DOHH2 (cell line): ENCODE data around the gene RAB17.

Source experiments
- H3F3A ChIP-seq: fragments of 200-600 bp; sonication (generic), shearing (Covaris generic); 2 replicates; pipeline ENCODE4 v1.6.0; 2016; ENCODE audit warnings: antibody characterized with exemption, mild to moderate bottlenecking; ENCODE audit not compliant: control insufficient read depth, insufficient read depth
- H3K27ac ChIP-seq: fragments of 200-600 bp; sonication (generic); 2 replicates; pipeline ENCODE4 v1.5.1; 2014; ENCODE audit warnings: low read depth, mild to moderate bottlenecking, low read length, moderate library complexity
- H3K27me3 ChIP-seq: fragments of 200-600 bp; sonication (generic); 2 replicates; pipeline ENCODE4 v1.6.1; 2014; ENCODE audit warnings: mild to moderate bottlenecking, low read length, mixed read lengths; ENCODE audit not compliant: control insufficient read depth
- H3K36me3 ChIP-seq: fragments of 200-600 bp; sonication (generic); 2 replicates; pipeline ENCODE4 v1.6.1; 2014; ENCODE audit warnings: mild to moderate bottlenecking, low read length, moderate library complexity, mixed read lengths; ENCODE audit not compliant: control insufficient read depth
- H3K4me1 ChIP-seq: fragments of 200-600 bp; sonication (generic); 2 replicates; pipeline ENCODE4 v1.6.1; 2014; ENCODE audit warnings: mild to moderate bottlenecking, low read length, mixed read lengths; ENCODE audit not compliant: control insufficient read depth
- H3K4me2 ChIP-seq: fragments of 200-600 bp; sonication (generic); 2 replicates; pipeline ENCODE4 v1.6.0; 2014; ENCODE audit warnings: mild to moderate bottlenecking, low read length, moderate library complexity
- H3K4me3 ChIP-seq: fragments of 200-600 bp; sonication (generic); 2 replicates; pipeline ENCODE4 v1.5.1; 2014; ENCODE audit warnings: mild to moderate bottlenecking, low read length, mixed read lengths
- H3K79me2 ChIP-seq: fragments of 200-600 bp; sonication (generic); 2 replicates; pipeline ENCODE4 v1.6.1; 2014; ENCODE audit warnings: mild to moderate bottlenecking, low read length, mixed read lengths; ENCODE audit not compliant: control insufficient read depth
- H3K9me2 ChIP-seq: fragments of 200-600 bp; sonication (generic); replicated peaks from 2 replicates; pipeline ENCODE4 v1.6.1; 2014; ENCODE audit warnings: mild to moderate bottlenecking, low read length, mixed read lengths; ENCODE audit not compliant: control insufficient read depth
- H3K9me3 ChIP-seq: fragments of 200-600 bp; sonication (generic); 2 replicates; pipeline ENCODE4 v1.6.1; 2014; ENCODE audit warnings: antibody characterized with exemption, low read length, mixed read lengths; ENCODE audit not compliant: control insufficient read depth, insufficient read depth
- H4K20me1 ChIP-seq: fragments of 200-600 bp; sonication (generic); 2 replicates; pipeline ENCODE4 v1.6.0; 2014; ENCODE audit warnings: low read depth, mild to moderate bottlenecking, antibody characterized with exemption, low read length, moderate library complexity; ENCODE audit not compliant: control insufficient read depth, insufficient read depth
- EZH2phosphoT487 ChIP-seq: fragments of 200-600 bp; sonication (generic); IDR thresholded peaks from 2 replicates; pipeline ENCODE4 v1.6.1; 2017; ENCODE audit warnings: borderline replicate concordance, mild to moderate bottlenecking, antibody characterized with exemption, low read length, moderate library complexity, mixed read lengths
- TF ChIP-seq, protein P1 (sequence below): fragments of 200-600 bp; sonication (generic); IDR thresholded peaks from one replicate; pipeline ENCODE4 v1.5.1; 2014; ENCODE audit warnings: antibody characterized with exemption, mild to moderate bottlenecking, low read depth, low read length; ENCODE audit not compliant: poor library complexity, severe bottlenecking

Gene RAB17

DNA sequence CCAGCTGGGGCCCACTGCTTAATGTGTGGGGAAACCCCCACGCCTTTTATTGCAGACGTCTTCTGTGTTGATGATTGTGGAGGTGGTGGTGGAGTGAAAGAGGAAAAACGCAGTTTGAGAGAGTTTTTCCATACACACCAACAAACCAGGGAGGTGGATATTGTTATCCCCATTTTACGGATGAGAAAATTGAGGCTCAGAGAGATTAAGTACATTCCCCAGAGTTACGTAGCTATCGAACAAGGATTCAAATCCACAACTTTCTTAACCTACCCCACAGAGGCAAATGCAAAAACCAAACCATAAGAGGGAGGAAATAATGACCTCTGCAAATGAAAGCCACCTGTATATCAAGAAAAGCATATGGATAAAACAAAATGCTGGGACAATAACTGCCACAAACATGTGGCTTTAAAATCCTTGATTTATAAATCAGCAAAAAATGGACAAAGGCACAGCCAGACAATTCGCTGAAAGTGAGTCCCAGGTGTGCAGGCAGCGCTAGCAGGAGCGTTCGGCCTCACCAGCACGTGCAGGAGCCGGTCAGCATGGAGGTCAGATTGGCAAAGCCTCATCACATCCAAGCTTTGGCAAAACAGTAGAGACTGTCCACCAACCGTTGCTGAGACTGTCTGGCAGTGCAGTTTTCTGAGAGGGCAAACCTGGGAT lies 12.6 kb upstream of the RAB17 start:
- Histone ChIP-seq H4K20me1 (no peaks in the 10 kb centered on the region), H3K9me2 (no peaks in the 10 kb centered on the region), H3K4me3 (peak overlapping the region; percentile 22), H3K79me2 (no peaks in the 10 kb centered on the region), H3F3A (no peaks in the 10 kb centered on the region), H3K4me1 (peaks cover 10% of the 10 kb centered on the region), H3K36me3 (no peaks in the 10 kb centered on the region), H3K27me3 (peaks cover 2% of the 10 kb centered on the region), H3K9me3 (no peaks in the 10 kb centered on the region), H3K4me2 (peak overlapping the region; percentile 53), H3K27ac (no peak overlapping the region)
- no peak for TF ChIP-seq EZH2phosphoT487
- TF ChIP-seq, protein P1, sequence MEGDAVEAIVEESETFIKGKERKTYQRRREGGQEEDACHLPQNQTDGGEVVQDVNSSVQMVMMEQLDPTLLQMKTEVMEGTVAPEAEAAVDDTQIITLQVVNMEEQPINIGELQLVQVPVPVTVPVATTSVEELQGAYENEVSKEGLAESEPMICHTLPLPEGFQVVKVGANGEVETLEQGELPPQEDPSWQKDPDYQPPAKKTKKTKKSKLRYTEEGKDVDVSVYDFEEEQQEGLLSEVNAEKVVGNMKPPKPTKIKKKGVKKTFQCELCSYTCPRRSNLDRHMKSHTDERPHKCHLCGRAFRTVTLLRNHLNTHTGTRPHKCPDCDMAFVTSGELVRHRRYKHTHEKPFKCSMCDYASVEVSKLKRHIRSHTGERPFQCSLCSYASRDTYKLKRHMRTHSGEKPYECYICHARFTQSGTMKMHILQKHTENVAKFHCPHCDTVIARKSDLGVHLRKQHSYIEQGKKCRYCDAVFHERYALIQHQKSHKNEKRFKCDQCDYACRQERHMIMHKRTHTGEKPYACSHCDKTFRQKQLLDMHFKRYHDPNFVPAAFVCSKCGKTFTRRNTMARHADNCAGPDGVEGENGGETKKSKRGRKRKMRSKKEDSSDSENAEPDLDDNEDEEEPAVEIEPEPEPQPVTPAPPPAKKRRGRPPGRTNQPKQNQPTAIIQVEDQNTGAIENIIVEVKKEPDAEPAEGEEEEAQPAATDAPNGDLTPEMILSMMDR, result no peak

DNA sequence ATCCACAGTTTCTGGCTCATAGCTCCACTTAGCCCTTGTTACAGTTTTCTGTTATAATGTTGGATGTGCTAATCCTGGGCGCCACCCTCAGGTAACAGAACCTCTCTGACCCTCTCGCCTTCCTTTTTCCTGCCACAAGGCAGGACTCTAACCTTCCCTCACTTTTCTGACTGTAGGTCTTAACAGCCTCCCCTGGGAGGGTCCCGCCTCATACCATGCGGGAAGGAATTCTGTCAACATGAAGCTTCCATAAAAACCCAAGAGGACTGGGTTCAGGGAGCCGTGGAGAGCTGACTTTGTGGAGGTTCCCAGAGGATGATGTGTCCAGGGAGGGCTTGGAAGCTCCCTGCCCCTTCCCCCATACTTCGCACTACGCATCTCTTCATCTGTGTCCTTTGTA lies 11.9 kb upstream of the RAB17 start:
- H3K4me2 ChIP-seq, result no peak overlapping the region

DNA sequence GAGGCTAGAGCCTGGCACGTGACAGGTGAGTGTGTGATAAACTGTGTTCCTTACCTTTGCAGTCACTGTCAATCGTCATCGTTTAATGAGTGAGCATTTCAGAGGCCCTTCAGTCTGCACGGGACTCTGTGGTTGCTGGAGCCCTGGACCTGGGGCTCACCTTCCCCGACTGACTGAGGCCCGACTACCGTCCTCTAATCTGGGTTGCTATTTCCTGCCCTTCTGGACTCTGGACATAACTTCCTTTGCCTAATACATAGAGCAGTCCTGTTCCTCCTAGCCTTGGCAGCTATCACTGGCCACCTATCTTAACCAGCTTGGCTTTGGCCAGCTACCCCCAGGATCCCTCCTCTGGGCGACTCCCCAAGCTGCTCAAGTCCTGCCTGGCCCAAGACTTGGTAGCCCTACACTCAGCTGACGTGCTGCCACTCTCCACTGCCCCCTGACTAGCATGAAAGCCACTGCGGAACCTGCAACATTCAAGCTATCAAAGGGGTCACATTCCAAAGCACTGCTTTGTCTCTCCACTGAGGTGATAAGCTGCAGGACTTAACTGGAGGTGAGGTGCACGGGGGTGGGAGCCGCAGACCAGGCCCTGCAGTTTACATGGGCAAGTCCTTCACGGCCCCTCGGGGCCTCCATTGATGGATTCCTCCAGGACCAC lies 11.1 kb upstream of the RAB17 start:
- H3K9me3 ChIP-seq, result no peaks in the 10 kb centered on the region
- peaks cover 10% of the 10 kb centered on the region for H3K4me1 ChIP-seq
- H3K79me2 ChIP-seq, result no peaks in the 10 kb centered on the region
- no peak overlapping the region for H3K27ac ChIP-seq
- H3K36me3 ChIP-seq, result no peaks in the 10 kb centered on the region
- no peak overlapping the region for H3K4me2 ChIP-seq
- H3K9me2 ChIP-seq, result no peaks in the 10 kb centered on the region
- H4K20me1 ChIP-seq, result no peaks in the 10 kb centered on the region
- H3K4me3 ChIP-seq, result no peak overlapping the region
- TF ChIP-seq EZH2phosphoT487, result no peak
- TF ChIP-seq, protein P1, result no peak
- H3K27me3 ChIP-seq, result peaks cover 2% of the 10 kb centered on the region
- no peaks in the 10 kb centered on the region for H3F3A ChIP-seq

More for the DNA sequence above, 11.9 kb upstream of the RAB17 start:
- Histone ChIP-seq H3K9me2 (no peaks in the 10 kb centered on the region), H3K36me3 (no peaks in the 10 kb centered on the region), H4K20me1 (no peaks in the 10 kb centered on the region), H3K27me3 (peaks cover 2% of the 10 kb centered on the region), H3K79me2 (no peaks in the 10 kb centered on the region), H3K27ac (no peak overlapping the region), H3F3A (no peaks in the 10 kb centered on the region), H3K4me3 (no peak overlapping the region), H3K4me1 (peaks cover 10% of the 10 kb centered on the region), H3K9me3 (no peaks in the 10 kb centered on the region)
- no peak for TF ChIP-seq EZH2phosphoT487
- TF ChIP-seq, protein P1, result no peak
